WTC11 (cell line): ENCODE data around the gene ZNF367. TPM values are rescaled to one million over a fixed set of nuclear protein-coding genes. Genes with fewer than 3 reads are reported as not detected.
A peak's percentile ranks its signal among the peaks of the same experiment; 100 is the strongest.

Experiments
- ATAC-seq: fragments of 200-7000 bp; cut with Tn5 transposase; 2 replicates; pipeline ENCODE4 v1.10.0; 2021; ENCODE audit warnings: mild to moderate bottlenecking, moderate library complexity
- CTCF ChIA-PET: fragments of 300-600 bp; sonication (Branson Sonifier 250); formaldehyde crosslinking; loops from one replicate; lab custom pipeline; 2021; ENCODE audit warnings: antibody characterized with exemption; lab: Charles Lee
- POLR2A ChIA-PET: fragments of 350-600 bp; sonication (Branson Sonifier 250); formaldehyde crosslinking; loops from one replicate; lab custom pipeline; 2021; ENCODE audit warnings: antibody characterized with exemption; lab: Charles Lee
- DNase-seq: peaks from one replicate; pipeline ENCODE4 v3.0.0; 2021; ENCODE audit warnings: low spot score
- H3K27ac Mint-ChIP-seq: 2 replicates; pipeline ENCODE4 v1.8.0; 2021; ENCODE audit warnings: mixed read lengths
- H3K27me3 Mint-ChIP-seq: 2 replicates; pipeline ENCODE4 v1.8.0; 2021; ENCODE audit warnings: low read depth, mild to moderate bottlenecking, moderate library complexity, mixed read lengths
- H3K36me3 Mint-ChIP-seq: 2 replicates; pipeline ENCODE4 v1.8.0; 2021; ENCODE audit warnings: mixed read lengths
- H3K4me1 Mint-ChIP-seq: 2 replicates; pipeline ENCODE4 v1.8.0; 2022; ENCODE audit warnings: mixed read lengths
- H3K4me3 Mint-ChIP-seq: 2 replicates; pipeline ENCODE4 v1.8.0; 2021; ENCODE audit warnings: mild to moderate bottlenecking, moderate library complexity, mixed read lengths
- H3K9me3 Mint-ChIP-seq: 2 replicates; pipeline ENCODE4 v1.8.0; 2021; ENCODE audit warnings: mixed read lengths
- AFF4 ChIP-seq: sonication (generic); formaldehyde crosslinking; IDR thresholded peaks from 2 replicates; pipeline ENCODE4 v1.8.1; 2023; ENCODE audit warnings: mild to moderate bottlenecking, missing genetic modification reagents, borderline replicate concordance
- ERG ChIP-seq: fragments of 250-450 bp; sonication (Bioruptor Pico); IDR thresholded peaks from 2 replicates; pipeline ENCODE4 v1.8.0; 2021; ENCODE audit warnings: mild to moderate bottlenecking
- HMGA2 ChIP-seq: fragments of 250-450 bp; sonication (Bioruptor Pico); IDR thresholded peaks from 2 replicates; pipeline ENCODE4 v1.4.0; 2021; ENCODE audit warnings: mild to moderate bottlenecking, moderate library complexity
- MLX ChIP-seq: sonication (generic); formaldehyde crosslinking; IDR thresholded peaks from 2 replicates; pipeline ENCODE4 v1.8.1; 2023; ENCODE audit warnings: mild to moderate bottlenecking, missing genetic modification reagents, moderate library complexity
- NFE2L1 ChIP-seq: sonication (generic); formaldehyde crosslinking; IDR thresholded peaks from 2 replicates; pipeline ENCODE4 v1.8.1; 2023; ENCODE audit warnings: missing genetic modification reagents
- NR2C2 ChIP-seq: sonication (generic); formaldehyde crosslinking; IDR thresholded peaks from 2 replicates; pipeline ENCODE4 v1.8.0; 2022; ENCODE audit warnings: mild to moderate bottlenecking, missing genetic modification reagents
- RORB ChIP-seq: fragments of 250-450 bp; sonication (Bioruptor Pico); IDR thresholded peaks from 2 replicates; pipeline ENCODE4 v1.9.0; 2021; ENCODE audit warnings: mild to moderate bottlenecking
- TCF7 ChIP-seq: sonication (generic); formaldehyde crosslinking; IDR thresholded peaks from 2 replicates; pipeline ENCODE4 v1.8.0; 2022; ENCODE audit warnings: mild to moderate bottlenecking, low read depth, missing genetic modification reagents, moderate library complexity
- USF2 ChIP-seq: sonication (generic); formaldehyde crosslinking; IDR thresholded peaks from 2 replicates; pipeline ENCODE4 v1.8.1; 2023; ENCODE audit warnings: mild to moderate bottlenecking, missing genetic modification reagents, moderate library complexity
- ZNF281 ChIP-seq: sonication (generic); formaldehyde crosslinking; IDR thresholded peaks from 2 replicates; pipeline ENCODE4 v1.8.0; 2023; ENCODE audit warnings: mild to moderate bottlenecking, missing genetic modification reagents
- ZNF396 ChIP-seq: fragments of 250-450 bp; sonication (Bioruptor Pico); IDR thresholded peaks from 2 replicates; pipeline ENCODE4 v1.8.0; 2021; ENCODE audit warnings: mild to moderate bottlenecking, moderate library complexity, borderline replicate concordance
- ZNF423 ChIP-seq: fragments of 250-450 bp; sonication (Bioruptor Pico); IDR thresholded peaks from 2 replicates; pipeline ENCODE4 v2.1.2; 2022; ENCODE audit warnings: mild to moderate bottlenecking, moderate library complexity
- ZNF512 ChIP-seq: sonication (generic); formaldehyde crosslinking; IDR thresholded peaks from 2 replicates; pipeline ENCODE4 v1.8.1; 2022; ENCODE audit warnings: missing genetic modification reagents, borderline replicate concordance
- ZNF532 ChIP-seq: fragments of 250-450 bp; sonication (Bioruptor Pico); IDR thresholded peaks from 2 replicates; pipeline ENCODE4 v1.9.0; 2021; ENCODE audit warnings: mild to moderate bottlenecking, borderline replicate concordance
- ZNF671 ChIP-seq: fragments of 250-450 bp; sonication (Bioruptor Pico); IDR thresholded peaks from 2 replicates; pipeline ENCODE4 v1.8.0; 2021; ENCODE audit warnings: mild to moderate bottlenecking
- total RNA-seq: library from RNA; stranded (reverse); gene quantifications from 3 replicates; pipeline ENCODE4 v1.2.3, GENCODE V29; 2021

ZNF367 gene
- total RNA-seq, 1 experiment from 2014 or later = 7.4 TPM

- POLR2A ChIA-PET = no interaction called here
Measured at GRCh38 chr9:96395964-96396363, 22.2 kb downstream of the ZNF367 start.

GRCh38 chr9:96394832-96395496 lies 23.2 kb downstream of the ZNF367 start:
- H3K27ac Mint-ChIP-seq = peak overlapping the region; percentile 63; the same call in 1 of the 2 replicates
- H3K4me3 Mint-ChIP-seq = peak overlapping the region; percentile 29; the same call in 1 of the 2 replicates
- no peaks in the 10 kb centered on the region for H3K27me3 Mint-ChIP-seq
- peaks cover 34% of the 10 kb centered on the region for H3K36me3 Mint-ChIP-seq
- ChIA-PET POLR2A (no interaction called here), CTCF (interaction anchor here (0.9 to 1.1 kb wide), 3 partner anchors 47 to 55 kb away, joined by 3 to 4 read pairs (median 4); partner anchors contain the start of gene HABP4)
- ATAC-seq = peak; percentile 53
- no peak for DNase-seq
- H3K4me1 Mint-ChIP-seq = peaks cover 37% of the 10 kb centered on the region
- H3K9me3 Mint-ChIP-seq = no peaks in the 10 kb centered on the region
- no peak for TF ChIP-seq RORB
- no peak for TF ChIP-seq ZNF423 (CRISPR knock-in tag)
- TF ChIP-seq AFF4 (CRISPR knock-in tag) = no peak
- no peak for TF ChIP-seq ZNF281
- no peak for TF ChIP-seq NR2C2 (CRISPR knock-in tag)
- no peak for TF ChIP-seq ZNF671
- TF ChIP-seq TCF7 (CRISPR knock-in tag) = no peak
- no peak for TF ChIP-seq ZNF532
- no peak for TF ChIP-seq NFE2L1 (CRISPR knock-in tag)
- no peak for TF ChIP-seq ZNF512 (CRISPR knock-in tag)
- TF ChIP-seq HMGA2 (CRISPR knock-in tag) = no peak

More at GRCh38 chr9:96395964-96396363, 22.2 kb downstream of the ZNF367 start:
- peaks cover 38% of the 10 kb centered on the region for H3K4me1 Mint-ChIP-seq
- H3K36me3 Mint-ChIP-seq = peaks cover 32% of the 10 kb centered on the region
- no peak for DNase-seq
- H3K9me3 Mint-ChIP-seq = peaks cover 6% of the 10 kb centered on the region
- no peak overlapping the region for H3K4me3 Mint-ChIP-seq
- H3K27ac Mint-ChIP-seq = peak overlapping the region; percentile 91
- CTCF ChIA-PET = no interaction called here
- peak; percentile 25; the same call in 1 of the 2 replicates for TF ChIP-seq USF2 (CRISPR knock-in tag)
- TF ChIP-seq MLX (CRISPR knock-in tag) = no peak
- no peak for TF ChIP-seq ERG
- TF ChIP-seq ZNF396 (CRISPR knock-in tag) = no peak
- peak; percentile 75 for ATAC-seq
- no peaks in the 10 kb centered on the region for H3K27me3 Mint-ChIP-seq
